ENCODE data around the gene AGO3. TPM values are rescaled to one million over a fixed set of nuclear protein-coding genes. Genes with fewer than 3 reads are reported as not detected.
"Not testable (repeated sequence)": the region's sequence is repeated elsewhere in the genome, so short reads cannot be mapped to it uniquely, and the experiment has no call there.

The AGO3 gene
- total RNA-seq, 1 donor from 2014 or later = 27.0 TPM

- Histone ChIP-seq H3K36me3 (ENCODE audit: insufficient read depth, low read length) (no peaks in the 10 kb centered on the region), H3K79me2 (ENCODE audit: insufficient read depth, low read length) (peaks cover 32% of the 10 kb centered on the region), H3K27me3 (ENCODE audit: insufficient read depth, low read length) (no peaks in the 10 kb centered on the region), H3K27ac (ENCODE audit: low read depth, low read length) (no peak overlapping the region), H3K9me3 (ENCODE audit: insufficient read depth, low read depth, low read length) (no peaks in the 10 kb centered on the region), H3K4me3 (ENCODE audit: insufficient read depth, low read depth, low read length) (no peak overlapping the region), H2AFZ (ENCODE audit: low read depth, low read length) (no peak overlapping the region), H4K20me1 (ENCODE audit: insufficient read depth, low read length) (peaks cover 38% of the 10 kb centered on the region), H3K9ac (ENCODE audit: low read length) (no peak overlapping the region), H3K4me1 (ENCODE audit: insufficient read depth, low read length) (peaks cover 11% of the 10 kb centered on the region), H3K4me2 (ENCODE audit: low read length) (peak overlapping the region; percentile 30)
- no peaks in the 10 kb centered on the region for H3K9me3 Mint-ChIP-seq (ENCODE audit: unreplicated experiment)
- peak; percentile 22 for DNase-seq (ENCODE audit: low read depth)
- peak overlapping the region; percentile 88 for H3K27ac Mint-ChIP-seq (ENCODE audit: unreplicated experiment)
- peaks cover 4% of the 10 kb centered on the region for H3K36me3 Mint-ChIP-seq (ENCODE audit: low read depth, unreplicated experiment)
- peak overlapping the region; percentile 47 for H3K4me3 Mint-ChIP-seq (ENCODE audit: unreplicated experiment)
- no peak for FAIRE-seq
- peaks cover 3% of the 10 kb centered on the region for H3K27me3 Mint-ChIP-seq (ENCODE audit: low read depth, unreplicated experiment)
- peaks cover 25% of the 10 kb centered on the region for H3K4me1 Mint-ChIP-seq (ENCODE audit: low read depth, unreplicated experiment)
- TF ChIP-seq CTCF (IDR thresholded peaks at IDR 0.05; ENCODE audit: insufficient read depth, low read depth, low read length) (no peak), EZH2 (IDR thresholded peaks at IDR 0.05; ENCODE audit: insufficient read depth, low read length) (no peak)
Observed at GRCh38 chr1:35886577-35887431, 44.1 kb upstream of the AGO3 start.

DNA sequence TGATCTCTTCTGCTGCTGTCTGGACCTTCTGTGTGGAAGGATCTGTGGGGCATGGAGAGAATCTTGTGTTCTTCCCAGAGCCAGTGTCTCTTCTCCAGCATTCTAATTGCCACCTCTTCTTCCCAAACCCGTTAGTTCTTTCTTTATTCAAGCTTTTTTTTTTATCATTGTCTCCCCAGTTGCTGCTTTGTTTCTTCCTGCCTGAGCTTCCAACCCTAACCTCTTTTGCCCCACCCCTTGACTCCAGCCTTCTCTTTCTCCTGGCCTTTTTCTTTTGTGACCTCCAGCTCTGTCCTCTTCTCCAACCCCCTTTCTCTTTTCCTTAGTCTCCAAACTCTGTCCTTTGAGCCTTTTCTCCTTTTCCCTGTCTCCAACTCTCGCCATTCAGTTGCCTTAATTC is 43.4 kb upstream of the AGO3 start:
- Histone ChIP-seq H3K9ac (ENCODE audit: low read length) (no peak overlapping the region), H3K27ac (ENCODE audit: low read depth, low read length) (no peak overlapping the region), H3K9me3 (ENCODE audit: insufficient read depth, low read depth, low read length) (no peaks in the 10 kb centered on the region), H3K27me3 (ENCODE audit: insufficient read depth, low read length) (no peaks in the 10 kb centered on the region), H3K4me2 (ENCODE audit: low read length) (no peak overlapping the region), H4K20me1 (ENCODE audit: insufficient read depth, low read length) (peaks cover 38% of the 10 kb centered on the region), H3K4me3 (ENCODE audit: insufficient read depth, low read depth, low read length) (no peak overlapping the region), H3K36me3 (ENCODE audit: insufficient read depth, low read length) (no peaks in the 10 kb centered on the region), H3K79me2 (ENCODE audit: insufficient read depth, low read length) (peaks cover 32% of the 10 kb centered on the region), H2AFZ (ENCODE audit: low read depth, low read length) (no peak overlapping the region), H3K4me1 (ENCODE audit: insufficient read depth, low read length) (peaks cover 11% of the 10 kb centered on the region)
- Mint-ChIP-seq H3K4me3 (ENCODE audit: unreplicated experiment) (no peak overlapping the region), H3K4me1 (ENCODE audit: low read depth, unreplicated experiment) (peaks cover 25% of the 10 kb centered on the region), H3K36me3 (ENCODE audit: low read depth, unreplicated experiment) (peaks cover 8% of the 10 kb centered on the region), H3K9me3 (ENCODE audit: unreplicated experiment) (no peaks in the 10 kb centered on the region), H3K27me3 (ENCODE audit: low read depth, unreplicated experiment) (no peaks in the 10 kb centered on the region), H3K27ac (ENCODE audit: unreplicated experiment) (no peak overlapping the region)
- DNase-seq (ENCODE audit: low read depth) (no peak), FAIRE-seq (no peak)
- TF ChIP-seq EZH2 (IDR thresholded peaks at IDR 0.05; ENCODE audit: insufficient read depth, low read length) (no peak), CTCF (IDR thresholded peaks at IDR 0.05; ENCODE audit: insufficient read depth, low read depth, low read length) (no peak)

DNA sequence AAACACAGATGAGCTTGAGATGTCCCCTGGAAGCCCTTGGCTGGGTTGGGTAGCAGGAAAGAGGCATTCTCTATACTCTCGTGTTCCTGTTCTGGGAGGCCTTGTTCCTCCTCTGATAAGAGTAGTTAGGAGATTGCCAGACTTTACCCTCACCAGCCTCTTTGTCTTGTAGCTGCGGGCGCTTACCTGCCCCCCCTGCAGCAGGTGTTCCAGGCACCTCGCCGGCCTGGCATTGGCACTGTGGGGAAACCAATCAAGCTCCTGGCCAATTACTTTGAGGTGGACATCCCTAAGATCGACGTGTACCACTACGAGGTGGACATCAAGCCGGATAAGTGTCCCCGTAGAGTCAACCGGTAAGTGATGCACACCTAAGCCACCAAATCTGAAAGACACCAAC is 42.6 kb upstream of the AGO3 start:
- H4K20me1 ChIP-seq (ENCODE audit: insufficient read depth, low read length) = peaks cover 38% of the 10 kb centered on the region
- no peak overlapping the region for H3K4me3 ChIP-seq (ENCODE audit: insufficient read depth, low read depth, low read length)
- H3K36me3 ChIP-seq (ENCODE audit: insufficient read depth, low read length) = no peaks in the 10 kb centered on the region
- no peaks in the 10 kb centered on the region for H3K9me3 ChIP-seq (ENCODE audit: insufficient read depth, low read depth, low read length)
- no peak overlapping the region for H2AFZ ChIP-seq (ENCODE audit: low read depth, low read length)
- peaks cover 25% of the 10 kb centered on the region for H3K4me1 Mint-ChIP-seq (ENCODE audit: low read depth, unreplicated experiment)
- H3K9me3 Mint-ChIP-seq (ENCODE audit: unreplicated experiment) = no peaks in the 10 kb centered on the region
- no peak for FAIRE-seq
- peaks cover 30% of the 10 kb centered on the region for H3K79me2 ChIP-seq (ENCODE audit: insufficient read depth, low read length)
- H3K4me2 ChIP-seq (ENCODE audit: low read length) = no peak overlapping the region
- no peak overlapping the region for H3K27ac ChIP-seq (ENCODE audit: low read depth, low read length)
- H3K4me1 ChIP-seq (ENCODE audit: insufficient read depth, low read length) = peaks cover 11% of the 10 kb centered on the region
- H3K9ac ChIP-seq (ENCODE audit: low read length) = no peak overlapping the region
- DNase-seq (ENCODE audit: low read depth) = no peak
- no peak overlapping the region for H3K27ac Mint-ChIP-seq (ENCODE audit: unreplicated experiment)
- H3K27me3 Mint-ChIP-seq (ENCODE audit: low read depth, unreplicated experiment) = no peaks in the 10 kb centered on the region
- H3K36me3 Mint-ChIP-seq (ENCODE audit: low read depth, unreplicated experiment) = peaks cover 9% of the 10 kb centered on the region
- H3K4me3 Mint-ChIP-seq (ENCODE audit: unreplicated experiment) = no peak overlapping the region
- H3K27me3 ChIP-seq (ENCODE audit: insufficient read depth, low read length) = no peaks in the 10 kb centered on the region
- TF ChIP-seq EZH2 (IDR thresholded peaks at IDR 0.05; ENCODE audit: insufficient read depth, low read length) = no peak

GRCh38 chr1:35888981-35889380 is 41.9 kb upstream of the AGO3 start:
- peaks cover 26% of the 10 kb centered on the region for H3K4me1 Mint-ChIP-seq (ENCODE audit: low read depth, unreplicated experiment)
- peaks cover 38% of the 10 kb centered on the region for H4K20me1 ChIP-seq (ENCODE audit: insufficient read depth, low read length)
- not testable (repeated sequence) for H3K27me3 Mint-ChIP-seq (ENCODE audit: low read depth, unreplicated experiment); H3K27ac ChIP-seq (ENCODE audit: low read depth, low read length); H2AFZ ChIP-seq (ENCODE audit: low read depth, low read length); H3K4me3 ChIP-seq (ENCODE audit: insufficient read depth, low read depth, low read length); H3K9me3 ChIP-seq (ENCODE audit: insufficient read depth, low read depth, low read length); H3K9ac ChIP-seq (ENCODE audit: low read length); H3K27me3 ChIP-seq (ENCODE audit: insufficient read depth, low read length); H3K4me2 ChIP-seq (ENCODE audit: low read length); FAIRE-seq; DNase-seq (ENCODE audit: low read depth); H3K27ac Mint-ChIP-seq (ENCODE audit: unreplicated experiment); H3K9me3 Mint-ChIP-seq (ENCODE audit: unreplicated experiment); H3K4me3 Mint-ChIP-seq (ENCODE audit: unreplicated experiment); H3K36me3 ChIP-seq (ENCODE audit: insufficient read depth, low read length); H3K36me3 Mint-ChIP-seq (ENCODE audit: low read depth, unreplicated experiment)
- H3K4me1 ChIP-seq (ENCODE audit: insufficient read depth, low read length) = peaks cover 12% of the 10 kb centered on the region
- peaks cover 24% of the 10 kb centered on the region for H3K79me2 ChIP-seq (ENCODE audit: insufficient read depth, low read length)

Measured in astrocyte (in vitro differentiated cells and primary cell).